Measurements from ENCODE around the gene RIMBP2.

DNA sequence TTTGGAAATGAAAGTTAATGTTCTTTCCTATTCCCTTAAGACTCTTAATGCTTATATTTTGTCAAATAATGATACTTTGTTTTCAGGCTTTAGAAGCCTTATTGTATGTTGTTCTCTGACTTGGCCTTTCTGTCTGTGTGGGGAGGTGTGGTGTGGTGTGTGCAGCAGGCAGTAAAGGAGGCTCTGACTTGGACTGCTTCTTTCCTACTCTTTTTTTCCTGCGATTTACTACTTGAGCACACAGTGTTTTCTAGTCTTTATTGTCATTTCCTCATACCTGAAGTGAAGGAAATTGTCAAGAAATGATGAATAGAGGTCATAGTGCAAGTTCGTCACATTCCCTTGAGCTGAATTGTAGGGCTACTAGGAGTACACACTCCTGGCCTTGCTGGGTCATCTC, 351.5 kb downstream of the RIMBP2 start:
- TF ChIP-seq, protein P1, sequence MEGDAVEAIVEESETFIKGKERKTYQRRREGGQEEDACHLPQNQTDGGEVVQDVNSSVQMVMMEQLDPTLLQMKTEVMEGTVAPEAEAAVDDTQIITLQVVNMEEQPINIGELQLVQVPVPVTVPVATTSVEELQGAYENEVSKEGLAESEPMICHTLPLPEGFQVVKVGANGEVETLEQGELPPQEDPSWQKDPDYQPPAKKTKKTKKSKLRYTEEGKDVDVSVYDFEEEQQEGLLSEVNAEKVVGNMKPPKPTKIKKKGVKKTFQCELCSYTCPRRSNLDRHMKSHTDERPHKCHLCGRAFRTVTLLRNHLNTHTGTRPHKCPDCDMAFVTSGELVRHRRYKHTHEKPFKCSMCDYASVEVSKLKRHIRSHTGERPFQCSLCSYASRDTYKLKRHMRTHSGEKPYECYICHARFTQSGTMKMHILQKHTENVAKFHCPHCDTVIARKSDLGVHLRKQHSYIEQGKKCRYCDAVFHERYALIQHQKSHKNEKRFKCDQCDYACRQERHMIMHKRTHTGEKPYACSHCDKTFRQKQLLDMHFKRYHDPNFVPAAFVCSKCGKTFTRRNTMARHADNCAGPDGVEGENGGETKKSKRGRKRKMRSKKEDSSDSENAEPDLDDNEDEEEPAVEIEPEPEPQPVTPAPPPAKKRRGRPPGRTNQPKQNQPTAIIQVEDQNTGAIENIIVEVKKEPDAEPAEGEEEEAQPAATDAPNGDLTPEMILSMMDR (IDR thresholded peaks at IDR 0.05) = no peak
- TF ChIP-seq POLR2A (IDR thresholded peaks at IDR 0.05) = no peak

Measured in lower leg skin (tissue), 3 donors.